Sigmoid colon (tissue), 4 donors: ENCODE results near the gene OCRL.

Experiments
- CTCF ChIP-seq, 4 experiments: fragments of 450-650 bp in 3 of 4; fragments of 200-600 bp in 1 of 4; IDR thresholded peaks; one replicate each; pipeline ENCODE4 v1.5.1; 2016 to 2019; ENCODE audit warnings: antibody characterized with exemption in 4 of 4, mild to moderate bottlenecking in 3 of 4, moderate library complexity in 2 of 4
- EP300 ChIP-seq, 4 donors: sonication (generic); formaldehyde crosslinking; IDR thresholded peaks; one replicate each; pipeline ENCODE4 v1.6.1; 2017; ENCODE audit warnings: antibody characterized with exemption in 4 of 4
- POLR2A ChIP-seq, 2 donors: fragments of 450-650 bp; IDR thresholded peaks; one replicate each; pipeline ENCODE4 v1.6.1; 2016; ENCODE audit warnings: antibody characterized with exemption in 2 of 2, mild to moderate bottlenecking in 2 of 2, moderate library complexity in 2 of 2
- POLR2AphosphoS5 ChIP-seq, 4 donors: sonication (generic); formaldehyde crosslinking; IDR thresholded peaks; one replicate each; pipeline ENCODE4 v1.6.1; 2017; ENCODE audit warnings: antibody characterized with exemption in 4 of 4

- no peak for TF ChIP-seq CTCF (IDR thresholded peaks at IDR 0.05)
- no peak for TF ChIP-seq EP300 (IDR thresholded peaks at IDR 0.05)
- no peak for TF ChIP-seq POLR2AphosphoS5 (IDR thresholded peaks at IDR 0.05)
- no peak for TF ChIP-seq POLR2A (IDR thresholded peaks at IDR 0.05)
These were observed 37.8 kb downstream of the OCRL start for GRCh38 chrX:129577877-129578276.
